WTC11 (cell line): Measurements from ENCODE around the gene XIRP1. TPM values are rescaled to one million over a fixed set of nuclear protein-coding genes. Genes with fewer than 3 reads are reported as not detected.
A peak's percentile ranks its signal among the peaks of the same experiment; 100 is the strongest.

Experiments used
- ATAC-seq: fragments of 200-7000 bp; cut with Tn5 transposase; 2 replicates; pipeline ENCODE4 v1.10.0; 2021; ENCODE audit warnings: mild to moderate bottlenecking, moderate library complexity
- CTCF ChIA-PET: fragments of 300-600 bp; sonication (Branson Sonifier 250); formaldehyde crosslinking; loops from one replicate; lab custom pipeline; 2021; ENCODE audit warnings: antibody characterized with exemption; lab: Charles Lee
- POLR2A ChIA-PET: fragments of 350-600 bp; sonication (Branson Sonifier 250); formaldehyde crosslinking; loops from one replicate; lab custom pipeline; 2021; ENCODE audit warnings: antibody characterized with exemption; lab: Charles Lee
- DNase-seq: peaks from one replicate; pipeline ENCODE4 v3.0.0; 2021; ENCODE audit warnings: low spot score
- H3K27ac Mint-ChIP-seq: 2 replicates; pipeline ENCODE4 v1.8.0; 2021; ENCODE audit warnings: mixed read lengths
- H3K27me3 Mint-ChIP-seq: 2 replicates; pipeline ENCODE4 v1.8.0; 2021; ENCODE audit warnings: low read depth, mild to moderate bottlenecking, moderate library complexity, mixed read lengths
- H3K36me3 Mint-ChIP-seq: 2 replicates; pipeline ENCODE4 v1.8.0; 2021; ENCODE audit warnings: mixed read lengths
- H3K4me1 Mint-ChIP-seq: 2 replicates; pipeline ENCODE4 v1.8.0; 2022; ENCODE audit warnings: mixed read lengths
- H3K4me3 Mint-ChIP-seq: 2 replicates; pipeline ENCODE4 v1.8.0; 2021; ENCODE audit warnings: mild to moderate bottlenecking, moderate library complexity, mixed read lengths
- H3K9me3 Mint-ChIP-seq: 2 replicates; pipeline ENCODE4 v1.8.0; 2021; ENCODE audit warnings: mixed read lengths
- ELF4 ChIP-seq: sonication (generic); formaldehyde crosslinking; IDR thresholded peaks from 2 replicates; pipeline ENCODE4 v1.8.1; 2022; ENCODE audit warnings: low read depth, mild to moderate bottlenecking, moderate library complexity, missing genetic modification reagents
- EMX1 ChIP-seq: fragments of 250-450 bp; sonication (Bioruptor Pico); IDR thresholded peaks from 2 replicates; pipeline ENCODE4 v1.8.0; 2021; ENCODE audit warnings: mild to moderate bottlenecking
- GTF2I ChIP-seq: fragments of 250-450 bp; sonication (Bioruptor Pico); conservative IDR thresholded peaks from 2 replicates; pipeline ENCODE4 v1.4.0; 2021; ENCODE audit warnings: mild to moderate bottlenecking
- NFATC4 ChIP-seq: fragments of 250-450 bp; sonication (Bioruptor Pico); IDR thresholded peaks from 2 replicates; pipeline ENCODE4 v1.9.0; 2021; ENCODE audit warnings: mild to moderate bottlenecking
- NR1H2 ChIP-seq: sonication (generic); formaldehyde crosslinking; IDR thresholded peaks from 2 replicates; pipeline ENCODE4 v1.9.0; 2021; ENCODE audit warnings: mild to moderate bottlenecking, moderate library complexity, missing genetic modification reagents
- NR2C2 ChIP-seq: sonication (generic); formaldehyde crosslinking; IDR thresholded peaks from 2 replicates; pipeline ENCODE4 v1.8.0; 2022; ENCODE audit warnings: mild to moderate bottlenecking, missing genetic modification reagents
- OVOL2 ChIP-seq: fragments of 250-450 bp; sonication (Bioruptor Pico); IDR thresholded peaks from 2 replicates; pipeline ENCODE4 v1.9.0; 2021; ENCODE audit warnings: mild to moderate bottlenecking, borderline replicate concordance
- SMAD3 ChIP-seq: sonication (generic); formaldehyde crosslinking; IDR thresholded peaks from 2 replicates; pipeline ENCODE4 v1.8.0; 2022; ENCODE audit warnings: missing genetic modification reagents, mild to moderate bottlenecking, borderline replicate concordance
- TEAD1 ChIP-seq: sonication (generic); formaldehyde crosslinking; IDR thresholded peaks from 2 replicates; pipeline ENCODE4 v1.8.0; 2022; ENCODE audit warnings: mild to moderate bottlenecking, missing genetic modification reagents
- total RNA-seq: library from RNA; stranded (reverse); gene quantifications from 3 replicates; pipeline ENCODE4 v1.2.3, GENCODE V29; 2021
- TF ChIP-seq, protein P1 (sequence below): fragments of 200-600 bp; IDR thresholded peaks from 2 replicates; pipeline ENCODE4 v1.8.0; 2022; ENCODE audit warnings: antibody characterized with exemption
- TF ChIP-seq, protein P2 (sequence below): sonication (generic); formaldehyde crosslinking; IDR thresholded peaks from 2 replicates; pipeline ENCODE4 v1.8.1; 2022; ENCODE audit warnings: missing genetic modification reagents, borderline replicate concordance
- TF ChIP-seq, protein P3 (sequence below): sonication (generic); formaldehyde crosslinking; IDR thresholded peaks from 2 replicates; pipeline ENCODE4 v1.8.1; 2023; ENCODE audit warnings: mild to moderate bottlenecking, missing genetic modification reagents
- TF ChIP-seq, protein P4 (sequence below): fragments of 250-450 bp; sonication (Bioruptor Pico); IDR thresholded peaks from 2 replicates; pipeline ENCODE4 v1.8.0; 2021; ENCODE audit warnings: mild to moderate bottlenecking
- TF ChIP-seq, protein P5 (sequence below): sonication (generic); formaldehyde crosslinking; IDR thresholded peaks from 2 replicates; pipeline ENCODE4 v1.8.0; 2022; ENCODE audit warnings: mild to moderate bottlenecking, missing genetic modification reagents
- TF ChIP-seq, protein P6 (sequence below): sonication (generic); formaldehyde crosslinking; IDR thresholded peaks from 2 replicates; pipeline ENCODE4 v1.8.1; 2022; ENCODE audit warnings: mild to moderate bottlenecking, missing genetic modification reagents, moderate library complexity, borderline replicate concordance
- TF ChIP-seq, protein P7 (sequence below): sonication (generic); formaldehyde crosslinking; IDR thresholded peaks from 2 replicates; pipeline ENCODE4 v1.8.1; 2023; ENCODE audit warnings: mild to moderate bottlenecking, moderate library complexity, missing genetic modification reagents

Gene XIRP1
- total RNA-seq, 1 experiment from 2014 or later: not detected

DNA sequence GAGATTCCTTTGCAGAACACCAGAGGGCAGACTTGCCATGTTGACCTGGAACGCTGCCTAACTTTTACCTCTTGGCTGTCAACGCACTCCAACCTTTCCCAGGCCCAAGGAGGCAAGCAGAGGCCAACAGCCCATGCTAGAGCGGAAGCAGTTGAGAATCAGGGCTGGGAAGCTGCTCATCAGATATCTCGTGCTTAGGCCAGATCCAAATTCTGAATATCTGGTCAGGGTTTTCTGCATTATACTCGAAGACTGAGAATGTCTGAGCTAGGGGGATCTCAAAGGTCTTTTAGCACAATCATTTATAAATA, 2.5 kb downstream of the XIRP1 start:
- H3K4me3 Mint-ChIP-seq: no peak overlapping the region
- 0 out of 2 replicates have a peak, but pooled peaks cover 4% of the 10 kb centered on the region for H3K4me1 Mint-ChIP-seq
- H3K27ac Mint-ChIP-seq: no peak overlapping the region
- ATAC-seq: peak; percentile 85
- POLR2A ChIA-PET: interaction anchor here (0.6 kb wide), 1 partner anchor 98 kb away, joined by 3 read pairs; no protein-coding TSS in a partner anchor
- H3K36me3 Mint-ChIP-seq: no peaks in the 10 kb centered on the region
- CTCF ChIA-PET: interaction anchor here (0.6 to 12.3 kb wide), 21 partner anchors 12 to 188 kb away, joined by 3 to 291 read pairs (median 4); partner anchors contain the start of genes CX3CR1, GORASP1 and TTC21A
- DNase-seq: peak; percentile 73
- H3K27me3 Mint-ChIP-seq: no peaks in the 10 kb centered on the region; the same call in 1 of the 2 replicates
- H3K9me3 Mint-ChIP-seq: no peaks in the 10 kb centered on the region
- TF ChIP-seq, protein P1, sequence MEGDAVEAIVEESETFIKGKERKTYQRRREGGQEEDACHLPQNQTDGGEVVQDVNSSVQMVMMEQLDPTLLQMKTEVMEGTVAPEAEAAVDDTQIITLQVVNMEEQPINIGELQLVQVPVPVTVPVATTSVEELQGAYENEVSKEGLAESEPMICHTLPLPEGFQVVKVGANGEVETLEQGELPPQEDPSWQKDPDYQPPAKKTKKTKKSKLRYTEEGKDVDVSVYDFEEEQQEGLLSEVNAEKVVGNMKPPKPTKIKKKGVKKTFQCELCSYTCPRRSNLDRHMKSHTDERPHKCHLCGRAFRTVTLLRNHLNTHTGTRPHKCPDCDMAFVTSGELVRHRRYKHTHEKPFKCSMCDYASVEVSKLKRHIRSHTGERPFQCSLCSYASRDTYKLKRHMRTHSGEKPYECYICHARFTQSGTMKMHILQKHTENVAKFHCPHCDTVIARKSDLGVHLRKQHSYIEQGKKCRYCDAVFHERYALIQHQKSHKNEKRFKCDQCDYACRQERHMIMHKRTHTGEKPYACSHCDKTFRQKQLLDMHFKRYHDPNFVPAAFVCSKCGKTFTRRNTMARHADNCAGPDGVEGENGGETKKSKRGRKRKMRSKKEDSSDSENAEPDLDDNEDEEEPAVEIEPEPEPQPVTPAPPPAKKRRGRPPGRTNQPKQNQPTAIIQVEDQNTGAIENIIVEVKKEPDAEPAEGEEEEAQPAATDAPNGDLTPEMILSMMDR: peak; percentile 63; the same call in 1 of the 2 replicates
- TF ChIP-seq NR1H2 (CRISPR knock-in tag): no peak
- TF ChIP-seq, all 79 proteins: peak for 1

DNA sequence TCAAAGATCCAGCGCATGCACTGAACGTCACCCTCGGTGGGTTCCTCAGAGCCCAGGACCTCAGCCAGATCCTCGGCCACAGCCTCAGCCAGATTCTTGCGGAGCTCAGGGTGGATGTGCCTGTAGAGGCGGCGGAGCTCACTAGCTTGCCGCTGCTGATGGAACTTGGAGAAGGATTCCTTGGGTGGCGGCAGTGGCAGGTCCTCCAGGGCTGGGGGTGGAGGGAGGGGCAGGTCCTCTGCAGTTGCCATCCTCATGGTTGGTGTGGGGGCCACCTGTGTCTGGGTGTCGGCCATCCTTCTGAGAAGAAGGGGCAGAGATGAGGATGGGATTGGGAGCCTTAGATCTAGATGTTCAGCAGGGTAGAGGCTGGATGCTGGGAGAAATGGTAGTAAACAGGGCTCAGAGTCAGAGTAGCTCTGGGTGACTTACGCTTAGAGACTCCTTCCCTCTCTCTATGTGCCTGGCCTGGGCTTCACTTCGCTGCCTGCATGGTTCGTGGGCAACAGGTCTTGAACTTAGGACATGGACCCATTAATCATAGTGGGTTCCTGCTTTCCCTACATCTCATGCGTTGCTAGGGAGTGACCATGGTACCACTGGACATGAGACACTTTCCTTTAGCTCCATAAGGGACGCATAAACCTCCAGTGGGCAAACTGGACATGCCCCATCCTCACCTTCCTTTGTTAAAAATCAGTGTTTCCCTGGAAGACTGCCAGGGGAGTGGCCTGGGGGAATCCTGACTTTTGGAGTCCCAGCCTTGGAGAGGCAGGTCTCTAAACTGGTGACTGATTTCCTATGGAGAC, 3.0 kb downstream of the XIRP1 start:
- no peak for DNase-seq
- Mint-ChIP-seq H3K36me3 (no peaks in the 10 kb centered on the region), H3K9me3 (no peaks in the 10 kb centered on the region), H3K4me3 (no peak overlapping the region), H3K27ac (no peak overlapping the region), H3K27me3 (no peaks in the 10 kb centered on the region; the same call in 1 of the 2 replicates), H3K4me1 (0 out of 2 replicates have a peak, but pooled peaks cover 4% of the 10 kb centered on the region)
- TF ChIP-seq, protein P2, sequence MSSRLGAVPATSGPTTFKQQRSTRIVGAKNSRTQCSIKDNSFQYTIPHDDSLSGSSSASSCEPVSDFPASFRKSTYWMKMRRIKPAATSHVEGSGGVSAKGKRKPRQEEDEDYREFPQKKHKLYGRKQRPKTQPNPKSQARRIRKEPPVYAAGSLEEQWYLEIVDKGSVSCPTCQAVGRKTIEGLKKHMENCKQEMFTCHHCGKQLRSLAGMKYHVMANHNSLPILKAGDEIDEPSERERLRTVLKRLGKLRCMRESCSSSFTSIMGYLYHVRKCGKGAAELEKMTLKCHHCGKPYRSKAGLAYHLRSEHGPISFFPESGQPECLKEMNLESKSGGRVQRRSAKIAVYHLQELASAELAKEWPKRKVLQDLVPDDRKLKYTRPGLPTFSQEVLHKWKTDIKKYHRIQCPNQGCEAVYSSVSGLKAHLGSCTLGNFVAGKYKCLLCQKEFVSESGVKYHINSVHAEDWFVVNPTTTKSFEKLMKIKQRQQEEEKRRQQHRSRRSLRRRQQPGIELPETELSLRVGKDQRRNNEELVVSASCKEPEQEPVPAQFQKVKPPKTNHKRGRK: no peak
- TF ChIP-seq SMAD3 (CRISPR knock-in tag) (no peak), EMX1 (no peak), OVOL2 (no peak), ELF4 (CRISPR knock-in tag) (no peak), NFATC4 (no peak), GTF2I (CRISPR knock-in tag) (no peak), NR2C2 (CRISPR knock-in tag) (no peak), TEAD1 (CRISPR knock-in tag) (no peak)
- TF ChIP-seq, protein P3, sequence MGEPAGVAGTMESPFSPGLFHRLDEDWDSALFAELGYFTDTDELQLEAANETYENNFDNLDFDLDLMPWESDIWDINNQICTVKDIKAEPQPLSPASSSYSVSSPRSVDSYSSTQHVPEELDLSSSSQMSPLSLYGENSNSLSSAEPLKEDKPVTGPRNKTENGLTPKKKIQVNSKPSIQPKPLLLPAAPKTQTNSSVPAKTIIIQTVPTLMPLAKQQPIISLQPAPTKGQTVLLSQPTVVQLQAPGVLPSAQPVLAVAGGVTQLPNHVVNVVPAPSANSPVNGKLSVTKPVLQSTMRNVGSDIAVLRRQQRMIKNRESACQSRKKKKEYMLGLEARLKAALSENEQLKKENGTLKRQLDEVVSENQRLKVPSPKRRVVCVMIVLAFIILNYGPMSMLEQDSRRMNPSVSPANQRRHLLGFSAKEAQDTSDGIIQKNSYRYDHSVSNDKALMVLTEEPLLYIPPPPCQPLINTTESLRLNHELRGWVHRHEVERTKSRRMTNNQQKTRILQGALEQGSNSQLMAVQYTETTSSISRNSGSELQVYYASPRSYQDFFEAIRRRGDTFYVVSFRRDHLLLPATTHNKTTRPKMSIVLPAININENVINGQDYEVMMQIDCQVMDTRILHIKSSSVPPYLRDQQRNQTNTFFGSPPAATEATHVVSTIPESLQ (CRISPR knock-in tag): no peak
- TF ChIP-seq, protein P4, sequence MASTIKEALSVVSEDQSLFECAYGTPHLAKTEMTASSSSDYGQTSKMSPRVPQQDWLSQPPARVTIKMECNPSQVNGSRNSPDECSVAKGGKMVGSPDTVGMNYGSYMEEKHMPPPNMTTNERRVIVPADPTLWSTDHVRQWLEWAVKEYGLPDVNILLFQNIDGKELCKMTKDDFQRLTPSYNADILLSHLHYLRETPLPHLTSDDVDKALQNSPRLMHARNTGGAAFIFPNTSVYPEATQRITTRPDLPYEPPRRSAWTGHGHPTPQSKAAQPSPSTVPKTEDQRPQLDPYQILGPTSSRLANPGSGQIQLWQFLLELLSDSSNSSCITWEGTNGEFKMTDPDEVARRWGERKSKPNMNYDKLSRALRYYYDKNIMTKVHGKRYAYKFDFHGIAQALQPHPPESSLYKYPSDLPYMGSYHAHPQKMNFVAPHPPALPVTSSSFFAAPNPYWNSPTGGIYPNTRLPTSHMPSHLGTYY (CRISPR knock-in tag): no peak
- TF ChIP-seq, protein P5, sequence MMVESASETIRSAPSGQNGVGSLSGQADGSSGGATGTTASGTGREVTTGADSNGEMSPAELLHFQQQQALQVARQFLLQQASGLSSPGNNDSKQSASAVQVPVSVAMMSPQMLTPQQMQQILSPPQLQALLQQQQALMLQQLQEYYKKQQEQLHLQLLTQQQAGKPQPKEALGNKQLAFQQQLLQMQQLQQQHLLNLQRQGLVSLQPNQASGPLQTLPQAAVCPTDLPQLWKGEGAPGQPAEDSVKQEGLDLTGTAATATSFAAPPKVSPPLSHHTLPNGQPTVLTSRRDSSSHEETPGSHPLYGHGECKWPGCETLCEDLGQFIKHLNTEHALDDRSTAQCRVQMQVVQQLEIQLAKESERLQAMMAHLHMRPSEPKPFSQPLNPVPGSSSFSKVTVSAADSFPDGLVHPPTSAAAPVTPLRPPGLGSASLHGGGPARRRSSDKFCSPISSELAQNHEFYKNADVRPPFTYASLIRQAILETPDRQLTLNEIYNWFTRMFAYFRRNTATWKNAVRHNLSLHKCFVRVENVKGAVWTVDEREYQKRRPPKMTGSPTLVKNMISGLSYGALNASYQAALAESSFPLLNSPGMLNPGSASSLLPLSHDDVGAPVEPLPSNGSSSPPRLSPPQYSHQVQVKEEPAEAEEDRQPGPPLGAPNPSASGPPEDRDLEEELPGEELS (CRISPR knock-in tag): no peak
- TF ChIP-seq, protein P6, sequence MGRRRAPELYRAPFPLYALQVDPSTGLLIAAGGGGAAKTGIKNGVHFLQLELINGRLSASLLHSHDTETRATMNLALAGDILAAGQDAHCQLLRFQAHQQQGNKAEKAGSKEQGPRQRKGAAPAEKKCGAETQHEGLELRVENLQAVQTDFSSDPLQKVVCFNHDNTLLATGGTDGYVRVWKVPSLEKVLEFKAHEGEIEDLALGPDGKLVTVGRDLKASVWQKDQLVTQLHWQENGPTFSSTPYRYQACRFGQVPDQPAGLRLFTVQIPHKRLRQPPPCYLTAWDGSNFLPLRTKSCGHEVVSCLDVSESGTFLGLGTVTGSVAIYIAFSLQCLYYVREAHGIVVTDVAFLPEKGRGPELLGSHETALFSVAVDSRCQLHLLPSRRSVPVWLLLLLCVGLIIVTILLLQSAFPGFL (CRISPR knock-in tag): no peak
- TF ChIP-seq, protein P7, sequence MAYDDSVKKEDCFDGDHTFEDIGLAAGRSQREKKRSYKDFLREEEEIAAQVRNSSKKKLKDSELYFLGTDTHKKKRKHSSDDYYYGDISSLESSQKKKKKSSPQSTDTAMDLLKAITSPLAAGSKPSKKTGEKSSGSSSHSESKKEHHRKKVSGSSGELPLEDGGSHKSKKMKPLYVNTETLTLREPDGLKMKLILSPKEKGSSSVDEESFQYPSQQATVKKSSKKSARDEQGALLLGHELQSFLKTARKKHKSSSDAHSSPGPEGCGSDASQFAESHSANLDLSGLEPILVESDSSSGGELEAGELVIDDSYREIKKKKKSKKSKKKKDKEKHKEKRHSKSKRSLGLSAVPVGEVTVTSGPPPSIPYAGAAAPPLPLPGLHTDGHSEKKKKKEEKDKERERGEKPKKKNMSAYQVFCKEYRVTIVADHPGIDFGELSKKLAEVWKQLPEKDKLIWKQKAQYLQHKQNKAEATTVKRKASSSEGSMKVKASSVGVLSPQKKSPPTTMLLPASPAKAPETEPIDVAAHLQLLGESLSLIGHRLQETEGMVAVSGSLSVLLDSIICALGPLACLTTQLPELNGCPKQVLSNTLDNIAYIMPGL (CRISPR knock-in tag): no peak
- CTCF ChIA-PET: interaction anchor here (0.6 to 12.3 kb wide), 13 partner anchors 14 to 189 kb away, joined by 3 to 291 read pairs (median 7); no protein-coding TSS in a partner anchor
- no peak for ATAC-seq
- POLR2A ChIA-PET: no interaction called here
